Measurements from ENCODE around the gene CNOT6.

DNA sequence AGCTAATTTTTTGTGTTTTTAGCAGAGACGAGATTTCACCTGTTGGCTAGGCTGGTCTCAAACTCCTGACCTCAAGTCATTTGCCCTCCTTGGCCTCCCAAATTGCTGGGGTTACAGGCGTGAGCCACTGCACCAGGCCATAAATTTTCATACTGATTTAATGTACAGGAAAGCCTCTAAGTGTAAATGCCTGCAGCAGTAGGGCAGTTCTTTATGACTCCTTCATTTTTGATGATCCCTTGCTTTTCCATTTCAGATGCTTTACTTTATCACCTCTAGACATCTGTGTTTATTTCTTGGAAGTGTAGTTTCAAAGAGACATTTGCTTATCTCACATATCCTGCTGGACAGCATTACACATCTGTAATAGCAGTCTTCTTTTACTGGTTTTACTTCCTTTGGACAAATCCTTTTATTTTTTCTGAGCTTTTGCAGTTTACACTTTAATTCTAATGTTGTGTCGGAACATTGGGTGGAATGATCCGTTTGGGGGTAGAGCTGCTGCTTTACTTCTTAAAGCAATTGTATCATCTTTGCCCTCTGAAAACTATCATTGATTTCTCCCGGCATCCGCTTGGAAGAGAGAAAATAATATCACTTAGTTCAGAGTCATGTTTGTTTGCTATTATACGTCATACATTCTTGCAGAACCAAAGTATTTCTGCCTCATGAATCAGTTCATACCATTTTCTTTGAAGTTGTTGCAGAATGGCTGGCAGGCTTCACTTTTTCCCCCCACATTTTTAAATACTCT, 61.2 kb downstream of the CNOT6 start:
- TF ChIP-seq, protein P1, sequence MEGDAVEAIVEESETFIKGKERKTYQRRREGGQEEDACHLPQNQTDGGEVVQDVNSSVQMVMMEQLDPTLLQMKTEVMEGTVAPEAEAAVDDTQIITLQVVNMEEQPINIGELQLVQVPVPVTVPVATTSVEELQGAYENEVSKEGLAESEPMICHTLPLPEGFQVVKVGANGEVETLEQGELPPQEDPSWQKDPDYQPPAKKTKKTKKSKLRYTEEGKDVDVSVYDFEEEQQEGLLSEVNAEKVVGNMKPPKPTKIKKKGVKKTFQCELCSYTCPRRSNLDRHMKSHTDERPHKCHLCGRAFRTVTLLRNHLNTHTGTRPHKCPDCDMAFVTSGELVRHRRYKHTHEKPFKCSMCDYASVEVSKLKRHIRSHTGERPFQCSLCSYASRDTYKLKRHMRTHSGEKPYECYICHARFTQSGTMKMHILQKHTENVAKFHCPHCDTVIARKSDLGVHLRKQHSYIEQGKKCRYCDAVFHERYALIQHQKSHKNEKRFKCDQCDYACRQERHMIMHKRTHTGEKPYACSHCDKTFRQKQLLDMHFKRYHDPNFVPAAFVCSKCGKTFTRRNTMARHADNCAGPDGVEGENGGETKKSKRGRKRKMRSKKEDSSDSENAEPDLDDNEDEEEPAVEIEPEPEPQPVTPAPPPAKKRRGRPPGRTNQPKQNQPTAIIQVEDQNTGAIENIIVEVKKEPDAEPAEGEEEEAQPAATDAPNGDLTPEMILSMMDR (IDR thresholded peaks at IDR 0.05), result no peak
- TF ChIP-seq POLR2A (IDR thresholded peaks at IDR 0.05), result no peak

All from uterus (tissue), 2 donors.